Stimulated activated naive B cell treated with anti-CD40 and anti-IgM and Interleukin-4, amounts not matched to agents 10 μg/mL and 1 μg/mL and 100 μg/mL, for 72 hours (primary cell): ENCODE measurements around the gene PLXND1.

Experiments
- ATAC-seq, 2 donors: fragments of 150-1000 bp; cut with Tn5 transposase; replicated peaks; 2 replicates each; pipeline ENCODE4 v1.10.0; 2021; ENCODE audit warnings: moderate library complexity in 1 of 2
- DNase-seq: peaks from one replicate; pipeline ENCODE4 v3.0.0; 2021
- H3K27ac Mint-ChIP-seq: one replicate; pipeline ENCODE4 v1.8.0; 2022; ENCODE audit warnings: mild to moderate bottlenecking, mixed read lengths
- H3K27me3 Mint-ChIP-seq, 2 donors: one replicate each; pipeline ENCODE4 v1.8.0; 2022; ENCODE audit warnings: mixed read lengths in 2 of 2
- H3K36me3 Mint-ChIP-seq, 2 donors: one replicate each; pipeline ENCODE4 v1.8.0; 2022; ENCODE audit warnings: mixed read lengths in 2 of 2, mild to moderate bottlenecking in 1 of 2
- H3K4me1 Mint-ChIP-seq, 2 donors: one replicate each; pipeline ENCODE4 v1.8.0; 2022; ENCODE audit warnings: mixed read lengths in 2 of 2, mild to moderate bottlenecking in 1 of 2
- H3K4me3 Mint-ChIP-seq, 2 donors: one replicate each; pipeline ENCODE4 v1.8.0; 2022; ENCODE audit warnings: mild to moderate bottlenecking in 2 of 2, mixed read lengths in 2 of 2, moderate library complexity in 1 of 2
- H3K9me3 Mint-ChIP-seq, 2 donors: one replicate each; pipeline ENCODE4 v1.8.0; 2022; ENCODE audit warnings: mixed read lengths in 2 of 2, mild to moderate bottlenecking in 1 of 2

PLXND1 gene

DNA sequence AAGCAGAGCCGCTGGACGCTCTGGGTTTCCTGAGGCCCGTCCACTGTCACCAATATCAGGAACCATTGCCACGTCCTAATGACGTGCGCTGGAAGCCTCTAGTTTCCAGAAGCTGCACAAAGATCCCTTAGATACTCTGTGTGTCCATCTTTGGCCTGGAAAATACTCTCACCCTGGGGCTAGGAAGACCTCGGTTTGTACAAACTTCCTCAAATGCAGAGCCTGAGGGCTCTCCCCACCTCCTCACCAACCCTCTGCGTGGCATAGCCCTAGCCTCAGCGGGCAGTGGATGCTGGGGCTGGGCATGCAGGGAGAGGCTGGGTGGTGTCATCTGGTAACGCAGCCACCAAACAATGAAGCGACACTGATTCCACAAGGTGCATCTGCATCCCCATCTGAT, 74.8 kb downstream of the PLXND1 start:
- peaks cover 6 to 12% of the 10 kb centered on the region in 2 donors for H3K27me3 Mint-ChIP-seq
- H3K9me3 Mint-ChIP-seq: no peaks in the 10 kb centered on the region
- peak overlapping the region; percentile 31 for H3K27ac Mint-ChIP-seq

DNA sequence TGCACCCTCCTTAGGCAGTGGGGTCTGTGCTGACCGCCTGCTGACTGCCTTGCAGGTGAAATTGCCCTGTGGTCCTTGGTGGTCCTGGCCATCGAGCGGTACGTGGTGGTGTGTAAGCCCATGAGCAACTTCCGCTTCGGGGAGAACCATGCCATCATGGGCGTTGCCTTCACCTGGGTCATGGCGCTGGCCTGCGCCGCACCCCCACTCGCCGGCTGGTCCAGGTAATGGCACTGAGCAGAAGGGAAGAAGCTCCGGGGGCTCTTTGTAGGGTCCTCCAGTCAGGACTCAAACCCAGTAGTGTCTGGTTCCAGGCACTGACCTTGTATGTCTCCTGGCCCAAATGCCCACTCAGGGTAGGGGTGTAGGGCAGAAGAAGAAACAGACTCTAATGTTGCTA, 75.7 kb downstream of the PLXND1 start:
- H3K9me3 Mint-ChIP-seq: no peaks in the 10 kb centered on the region
- H3K27me3 Mint-ChIP-seq: peaks cover 6 to 12% of the 10 kb centered on the region in 2 donors
- no peaks in the 10 kb centered on the region for H3K36me3 Mint-ChIP-seq
- H3K27ac Mint-ChIP-seq: no peak overlapping the region
- peaks cover 16 to 21% of the 10 kb centered on the region in 2 donors for H3K4me1 Mint-ChIP-seq
- DNase-seq (no peak), ATAC-seq (no peak)
- H3K4me3 Mint-ChIP-seq: no peak overlapping the region

More for the DNA sequence above, 74.8 kb downstream of the PLXND1 start:
- no peaks in the 10 kb centered on the region for H3K36me3 Mint-ChIP-seq
- H3K4me3 Mint-ChIP-seq: no peak overlapping the region
- ATAC-seq (no peak), DNase-seq (no peak)
- H3K4me1 Mint-ChIP-seq: peaks cover 11 to 13% of the 10 kb centered on the region in 2 donors

DNA sequence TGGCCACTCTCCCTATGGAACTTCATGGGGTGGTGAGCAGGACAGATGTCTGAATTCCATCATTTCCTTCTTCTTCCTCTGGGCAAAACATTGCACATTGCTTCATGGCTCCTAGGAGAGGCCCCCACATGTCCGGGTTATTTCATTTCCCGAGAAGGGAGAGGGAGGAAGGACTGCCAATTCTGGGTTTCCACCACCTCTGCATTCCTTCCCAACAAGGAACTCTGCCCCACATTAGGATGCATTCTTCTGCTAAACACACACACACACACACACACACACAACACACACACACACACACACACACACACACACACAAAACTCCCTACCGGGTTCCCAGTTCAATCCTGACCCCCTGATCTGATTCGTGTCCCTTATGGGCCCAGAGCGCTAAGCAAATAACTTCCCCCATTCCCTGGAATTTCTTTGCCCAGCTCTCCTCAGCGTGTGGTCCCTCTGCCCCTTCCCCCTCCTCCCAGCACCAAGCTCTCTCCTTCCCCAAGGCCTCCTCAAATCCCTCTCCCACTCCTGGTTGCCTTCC, 76.2 kb downstream of the PLXND1 start:
- Mint-ChIP-seq H3K27me3 (peaks cover 6 to 12% of the 10 kb centered on the region in 2 donors), H3K36me3 (no peaks in the 10 kb centered on the region), H3K27ac (no peak overlapping the region), H3K4me1 (peaks cover 16 to 26% of the 10 kb centered on the region in 2 donors), H3K4me3 (no peak overlapping the region), H3K9me3 (no peaks in the 10 kb centered on the region)
- no peak for DNase-seq
- ATAC-seq: no peak

DNA sequence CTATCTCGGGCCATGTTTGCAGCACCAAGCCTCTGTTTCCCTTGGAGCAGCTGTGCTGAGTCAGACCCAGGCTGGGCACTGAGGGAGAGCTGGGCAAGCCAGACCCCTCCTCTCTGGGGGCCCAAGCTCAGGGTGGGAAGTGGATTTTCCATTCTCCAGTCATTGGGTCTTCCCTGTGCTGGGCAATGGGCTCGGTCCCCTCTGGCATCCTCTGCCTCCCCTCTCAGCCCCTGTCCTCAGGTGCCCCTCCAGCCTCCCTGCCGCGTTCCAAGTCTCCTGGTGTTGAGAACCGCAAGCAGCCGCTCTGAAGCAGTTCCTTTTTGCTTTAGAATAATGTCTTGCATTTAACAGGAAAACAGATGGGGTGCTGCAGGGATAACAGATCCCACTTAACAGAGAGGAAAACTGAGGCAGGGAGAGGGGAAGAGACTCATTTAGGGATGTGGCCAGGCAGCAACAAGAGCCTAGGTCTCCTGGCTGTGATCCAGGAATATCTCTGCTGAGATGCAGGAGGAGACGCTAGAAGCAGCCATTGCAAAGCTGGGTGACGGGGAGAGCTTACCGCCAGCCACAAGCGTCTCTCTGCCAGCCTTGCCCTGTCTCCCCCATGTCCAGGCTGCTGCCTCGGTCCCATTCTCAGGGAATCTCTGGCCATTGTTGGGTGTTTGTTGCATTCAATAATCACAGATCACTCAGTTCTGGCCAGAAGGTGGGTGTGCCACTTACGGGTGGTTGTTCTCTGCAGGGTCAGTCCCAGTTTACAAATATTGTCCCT, 76.9 kb downstream of the PLXND1 start:
- Mint-ChIP-seq H3K36me3 (no peaks in the 10 kb centered on the region), H3K27ac (no peak overlapping the region), H3K27me3 (peaks cover 6 to 12% of the 10 kb centered on the region in 2 donors), H3K4me1 (peaks cover 16 to 33% of the 10 kb centered on the region in 2 donors), H3K4me3 (no peak overlapping the region), H3K9me3 (no peaks in the 10 kb centered on the region)
- DNase-seq (no peak), ATAC-seq (no peak)

DNA sequence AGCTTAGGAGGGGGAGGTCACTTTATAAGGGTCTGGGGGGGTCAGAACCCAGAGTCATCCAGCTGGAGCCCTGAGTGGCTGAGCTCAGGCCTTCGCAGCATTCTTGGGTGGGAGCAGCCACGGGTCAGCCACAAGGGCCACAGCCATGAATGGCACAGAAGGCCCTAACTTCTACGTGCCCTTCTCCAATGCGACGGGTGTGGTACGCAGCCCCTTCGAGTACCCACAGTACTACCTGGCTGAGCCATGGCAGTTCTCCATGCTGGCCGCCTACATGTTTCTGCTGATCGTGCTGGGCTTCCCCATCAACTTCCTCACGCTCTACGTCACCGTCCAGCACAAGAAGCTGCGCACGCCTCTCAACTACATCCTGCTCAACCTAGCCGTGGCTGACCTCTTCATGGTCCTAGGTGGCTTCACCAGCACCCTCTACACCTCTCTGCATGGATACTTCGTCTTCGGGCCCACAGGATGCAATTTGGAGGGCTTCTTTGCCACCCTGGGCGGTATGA, 77.8 kb downstream of the PLXND1 start, which contains the start of gene RHO:
Gene RHO, plus strand, starts transcription at position 51 of the 512 bp plus-strand sequence. Its CDS starts 95 bp downstream, at position 146.
- H3K36me3 Mint-ChIP-seq: no peaks in the 10 kb centered on the region
- H3K4me3 Mint-ChIP-seq: no peak within 1 kb of the TSS
- peaks cover 16 to 33% of the 10 kb centered on the region in 2 donors for H3K4me1 Mint-ChIP-seq
- H3K9me3 Mint-ChIP-seq: no peaks in the 10 kb centered on the region
- ATAC-seq (no peak), DNase-seq (no peak)
- peak within 1 kb of the TSS; percentile 82 for H3K27ac Mint-ChIP-seq
- H3K27me3 Mint-ChIP-seq: peaks cover 6 to 12% of the 10 kb centered on the region in 2 donors

DNA sequence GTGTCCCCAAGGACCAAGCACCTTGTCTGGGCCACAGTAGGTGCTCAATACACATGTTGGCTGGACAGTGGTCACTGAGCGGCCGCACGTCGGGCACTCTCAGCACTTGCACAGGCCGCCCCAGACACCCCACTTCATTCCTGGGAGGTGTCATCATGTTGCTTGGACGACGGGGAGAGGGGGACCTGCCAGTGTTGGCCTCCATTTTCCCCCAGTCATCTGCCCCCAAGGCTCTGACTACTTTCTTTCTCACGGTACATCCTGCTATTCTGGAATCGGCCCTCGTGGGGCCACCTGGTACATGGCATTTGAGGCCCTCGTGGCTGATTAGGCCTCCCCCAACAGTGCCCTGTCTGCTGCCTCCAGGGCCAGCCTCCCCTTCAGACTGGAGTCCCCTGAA, 79.2 kb downstream of the PLXND1 start:
- H3K4me3 Mint-ChIP-seq: no peak overlapping the region
- H3K4me1 Mint-ChIP-seq: peaks cover 16 to 33% of the 10 kb centered on the region in 2 donors
- H3K27me3 Mint-ChIP-seq: peaks cover 6 to 11% of the 10 kb centered on the region in 2 donors
- peak overlapping the region; percentile 69 for H3K27ac Mint-ChIP-seq
- ATAC-seq (no peak), DNase-seq (no peak)
- no peaks in the 10 kb centered on the region for H3K9me3 Mint-ChIP-seq
- H3K36me3 Mint-ChIP-seq: no peaks in the 10 kb centered on the region

DNA sequence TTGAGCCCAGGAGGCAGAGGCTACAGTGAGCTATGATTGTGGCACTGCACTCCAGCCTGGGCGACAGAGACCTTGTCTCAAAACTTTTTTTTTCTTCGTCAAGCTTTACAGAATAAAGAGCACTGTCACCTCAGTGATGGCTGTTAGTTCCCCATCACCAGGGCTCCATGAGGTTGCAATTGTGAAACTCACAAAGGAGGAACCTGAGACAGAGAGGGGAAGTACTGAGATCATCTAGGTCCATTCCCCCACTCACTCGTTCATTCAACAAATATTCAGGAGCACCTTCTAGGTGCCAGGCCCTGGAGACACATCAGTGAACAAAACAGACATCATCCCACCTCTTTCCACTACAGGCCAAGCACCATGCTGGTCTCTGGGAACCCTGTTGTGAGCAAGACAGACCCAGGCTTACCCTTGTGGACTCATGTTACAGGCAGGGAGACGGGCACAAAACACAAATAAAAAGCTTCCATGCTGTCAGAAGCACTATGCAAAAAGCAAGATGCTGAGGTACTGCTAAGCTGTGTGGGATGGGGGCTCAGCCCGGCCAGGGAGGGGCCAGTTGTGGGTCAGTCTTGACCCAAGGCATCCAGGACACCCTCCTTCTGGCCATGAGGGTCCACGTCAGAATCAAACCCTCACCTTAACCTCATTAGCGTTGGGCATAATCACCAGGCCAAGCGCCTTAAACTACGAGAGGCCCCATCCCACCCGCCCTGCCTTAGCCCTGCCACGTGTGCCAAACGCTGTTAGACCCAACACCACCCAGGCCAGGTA, 80.2 kb downstream of the PLXND1 start:
- peak overlapping the region; percentile 74 for H3K27ac Mint-ChIP-seq
- peak; percentile 75 for DNase-seq
- no peaks in the 10 kb centered on the region for H3K9me3 Mint-ChIP-seq
- peaks cover 13 to 33% of the 10 kb centered on the region in 2 donors for H3K4me1 Mint-ChIP-seq
- no peaks in the 10 kb centered on the region for H3K36me3 Mint-ChIP-seq
- H3K4me3 Mint-ChIP-seq: no peak overlapping the region
- peaks cover 0 to 2% of the 10 kb centered on the region in 2 donors for H3K27me3 Mint-ChIP-seq
- ATAC-seq: peak; percentile 99

DNA sequence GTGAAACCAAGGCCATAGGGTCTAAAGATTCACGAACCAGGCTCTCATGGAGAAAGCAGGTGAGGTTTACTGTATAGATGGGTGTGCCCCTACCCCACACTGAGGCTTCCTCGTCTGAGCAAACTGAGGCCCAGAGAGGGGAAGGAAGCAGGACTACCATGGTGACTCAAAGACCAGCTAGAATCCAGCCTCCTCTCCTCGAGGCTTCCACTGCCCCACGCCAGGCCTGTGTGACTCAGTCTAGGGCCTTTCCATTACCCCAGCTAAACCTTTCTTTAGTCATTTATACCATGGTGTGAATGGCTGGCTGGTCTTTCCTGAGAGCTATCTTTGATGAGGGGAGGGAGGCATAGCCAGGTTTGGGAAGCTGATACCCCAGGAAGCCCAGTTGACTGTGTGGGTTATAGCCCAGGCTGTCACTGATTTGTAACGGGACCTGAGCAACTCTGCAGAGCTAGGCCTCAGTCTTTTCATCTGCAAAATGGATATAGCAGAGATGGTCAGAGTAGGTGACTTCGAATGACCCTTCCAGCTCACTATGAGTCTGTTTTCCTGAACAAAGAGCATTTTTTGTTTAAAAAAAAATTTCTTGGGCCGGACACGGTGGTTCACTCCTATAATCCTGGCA, 81.0 kb downstream of the PLXND1 start:
- Mint-ChIP-seq H3K36me3 (no peaks in the 10 kb centered on the region), H3K27me3 (no peaks in the 10 kb centered on the region), H3K9me3 (no peaks in the 10 kb centered on the region), H3K4me3 (no peak overlapping the region), H3K4me1 (peaks cover 13 to 33% of the 10 kb centered on the region in 2 donors), H3K27ac (peak overlapping the region; percentile 74)
- DNase-seq (peak; percentile 17), ATAC-seq (peak; percentile 21 to 46)

DNA sequence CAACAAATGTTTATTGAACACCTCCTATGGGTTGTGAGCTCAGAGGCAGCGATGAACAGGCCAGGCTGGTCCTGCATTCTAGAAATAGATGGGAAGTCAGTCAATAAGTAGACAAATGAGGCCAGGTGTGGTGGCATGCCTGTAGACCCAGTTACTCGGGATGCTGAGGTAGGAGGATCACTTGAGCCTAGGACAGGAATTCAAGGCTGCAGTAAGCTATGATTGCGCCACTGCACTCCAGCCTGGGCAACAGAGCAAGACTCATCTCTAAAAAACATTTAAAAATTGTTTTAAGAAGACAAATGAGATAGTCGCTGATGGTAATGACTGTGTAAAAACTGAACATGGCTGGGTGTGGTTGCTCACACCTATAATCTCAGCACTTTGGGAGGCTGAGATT, 82.4 kb downstream of the PLXND1 start:
- Mint-ChIP-seq H3K9me3 (no peaks in the 10 kb centered on the region), H3K4me1 (peaks cover 13 to 33% of the 10 kb centered on the region in 2 donors), H3K27me3 (no peaks in the 10 kb centered on the region), H3K4me3 (no peak overlapping the region), H3K36me3 (peaks cover 2 to 7% of the 10 kb centered on the region in 2 donors), H3K27ac (peak overlapping the region; percentile 14)
- no peak for ATAC-seq
- DNase-seq: no peak

DNA sequence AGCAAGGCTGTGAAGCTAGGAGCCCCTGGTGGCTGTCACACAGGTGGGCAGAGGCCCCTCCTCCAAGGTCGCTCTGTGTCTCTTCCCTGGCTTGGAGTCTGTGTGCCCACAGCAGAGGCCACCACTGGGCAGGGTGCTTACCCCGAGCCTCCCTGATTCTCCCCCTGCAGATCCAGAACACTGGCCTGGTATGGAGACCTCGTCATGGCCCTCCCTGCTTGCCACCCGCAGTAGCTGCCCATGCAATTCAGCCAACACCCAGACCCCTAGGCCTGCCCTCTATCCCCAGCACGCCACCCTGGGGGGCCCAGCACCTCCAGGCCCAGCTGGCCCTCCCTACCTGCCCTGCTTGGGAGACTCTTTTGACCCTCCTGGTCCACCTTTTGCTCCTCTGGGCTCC, 83.5 kb downstream of the PLXND1 start:
- H3K9me3 Mint-ChIP-seq: no peaks in the 10 kb centered on the region
- no peak overlapping the region for H3K4me3 Mint-ChIP-seq
- H3K36me3 Mint-ChIP-seq: peaks cover 2 to 10% of the 10 kb centered on the region in 2 donors
- H3K27ac Mint-ChIP-seq: no peak overlapping the region
- no peaks in the 10 kb centered on the region for H3K27me3 Mint-ChIP-seq
- no peak for ATAC-seq
- no peak for DNase-seq
- peaks cover 13 to 33% of the 10 kb centered on the region in 2 donors for H3K4me1 Mint-ChIP-seq

DNA sequence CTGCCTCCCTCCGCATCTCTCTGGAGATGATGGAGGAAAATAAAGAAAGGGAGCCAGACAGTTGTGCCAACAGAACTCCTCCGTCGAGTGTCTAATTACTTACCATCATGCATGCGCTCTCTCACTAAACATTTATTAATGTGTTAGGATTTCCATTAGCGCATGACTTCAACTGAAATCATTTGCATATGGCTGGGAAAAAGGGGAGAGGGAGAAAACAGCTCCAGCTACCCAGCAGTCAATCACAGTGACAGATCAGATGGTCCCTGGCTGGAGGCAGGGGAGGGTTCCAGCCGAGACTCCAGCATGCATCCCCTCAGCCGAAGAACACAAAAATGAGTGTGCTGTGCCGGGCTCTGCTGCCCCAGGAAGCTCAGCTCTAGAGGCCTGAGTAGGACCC, 84.9 kb downstream of the PLXND1 start:
- no peaks in the 10 kb centered on the region for H3K27me3 Mint-ChIP-seq
- no peak overlapping the region for H3K27ac Mint-ChIP-seq
- no peaks in the 10 kb centered on the region for H3K9me3 Mint-ChIP-seq
- no peak for DNase-seq
- H3K4me1 Mint-ChIP-seq: peaks cover 5 to 20% of the 10 kb centered on the region in 2 donors
- no peak for ATAC-seq
- no peak overlapping the region for H3K4me3 Mint-ChIP-seq
- H3K36me3 Mint-ChIP-seq: peaks cover 2 to 20% of the 10 kb centered on the region in 2 donors

DNA sequence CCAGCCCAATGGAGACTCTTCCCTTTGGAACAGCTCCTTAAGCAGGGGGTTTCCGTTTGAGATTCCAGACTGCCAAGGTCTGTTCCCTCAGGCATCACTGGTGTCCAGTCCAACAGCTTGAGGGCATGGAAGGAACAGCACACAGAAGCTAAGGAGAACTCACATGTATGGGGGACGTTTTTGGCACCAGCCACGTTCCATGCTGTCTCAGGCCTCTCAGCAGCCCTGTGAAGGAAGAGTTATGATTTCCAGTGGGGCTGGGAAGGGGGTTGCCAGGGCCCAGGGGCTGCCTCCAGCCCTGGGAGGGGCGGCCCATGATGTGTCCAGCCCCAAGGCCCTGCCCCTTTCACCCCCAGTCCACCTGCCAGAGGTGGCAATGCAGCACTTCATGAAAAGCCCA, 85.5 kb downstream of the PLXND1 start:
- DNase-seq: no peak
- Mint-ChIP-seq H3K9me3 (no peaks in the 10 kb centered on the region), H3K4me3 (no peak overlapping the region), H3K27me3 (no peaks in the 10 kb centered on the region), H3K27ac (no peak overlapping the region), H3K4me1 (peaks cover under 1 to 14% of the 10 kb centered on the region in 2 donors), H3K36me3 (peaks cover 8 to 26% of the 10 kb centered on the region in 2 donors)
- no peak for ATAC-seq

DNA sequence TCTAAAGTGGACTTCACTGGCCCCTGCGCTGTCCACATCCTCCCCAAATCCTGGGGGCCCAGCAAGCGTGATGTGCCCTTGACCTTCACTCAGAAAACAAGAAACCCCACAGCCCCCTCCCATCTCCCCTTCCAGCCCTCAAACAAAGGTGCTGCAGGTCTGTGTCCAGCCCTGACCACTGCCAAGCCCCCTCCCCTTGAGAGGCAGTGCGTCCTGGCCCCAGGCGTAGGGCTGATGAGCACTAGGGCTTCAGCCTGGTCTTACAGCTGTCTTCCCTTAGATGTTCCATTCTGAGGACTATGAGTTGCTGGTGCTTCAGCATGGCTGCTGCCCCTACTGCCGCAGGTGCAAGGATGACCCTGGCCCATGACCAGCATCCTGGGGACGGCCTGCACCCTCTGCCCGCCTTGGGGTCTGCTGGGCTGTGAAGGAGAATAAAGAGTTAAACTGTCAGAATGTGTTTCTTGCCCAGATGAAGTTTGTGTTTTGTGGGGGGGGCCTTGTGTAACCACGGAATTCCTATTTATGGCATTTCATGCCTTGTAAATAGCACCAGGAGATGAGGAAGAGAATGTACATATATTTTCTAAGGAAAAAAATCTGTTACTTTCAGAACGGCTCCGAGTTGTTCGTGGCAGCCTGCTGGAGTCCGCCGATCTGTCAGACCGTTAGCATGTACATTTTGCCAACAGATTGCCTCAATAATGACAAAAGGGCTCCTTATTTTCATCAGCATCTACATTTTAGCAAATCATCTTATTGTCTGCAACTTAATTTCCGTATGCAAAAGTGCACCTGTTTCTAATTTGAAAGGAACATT, 86.4 kb downstream of the PLXND1 start:
- no peak overlapping the region for H3K4me3 Mint-ChIP-seq
- H3K36me3 Mint-ChIP-seq: peaks cover 10 to 28% of the 10 kb centered on the region in 2 donors
- no peaks in the 10 kb centered on the region for H3K9me3 Mint-ChIP-seq
- no peak overlapping the region for H3K27ac Mint-ChIP-seq
- H3K4me1 Mint-ChIP-seq: peaks cover 0 to 5% of the 10 kb centered on the region in 2 donors
- DNase-seq (no peak), ATAC-seq (no peak)
- no peaks in the 10 kb centered on the region for H3K27me3 Mint-ChIP-seq
